ENCODE results near the gene COL24A1.

GRCh38 chr1:86146566-86146965 is 10.0 kb downstream of the COL24A1 start:
- TF ChIP-seq EZH2 (IDR thresholded peaks at IDR 0.05), result no peak
- TF ChIP-seq POLR2AphosphoS5 (IDR thresholded peaks at IDR 0.05; ENCODE audit: borderline replicate concordance, low read depth, low read length), result no peak
- TF ChIP-seq FOXP2 (optimal IDR thresholded peaks at IDR 0.05; ENCODE audit: control extremely low read depth, extremely low read length, insufficient read depth), result no peak
